GM19240 (cell line): ENCODE data around the gene DRAP1.
"Not testable (repeated sequence)": the region's sequence is repeated elsewhere in the genome, so short reads cannot be mapped to it uniquely, and the experiment has no call there.

Experiments
- DNase-seq: peaks from one replicate; pipeline ENCODE4 v3.0.0; 2011; ENCODE audit warnings: low spot score; ENCODE audit not compliant: insufficient read length

Gene DRAP1

DNA sequence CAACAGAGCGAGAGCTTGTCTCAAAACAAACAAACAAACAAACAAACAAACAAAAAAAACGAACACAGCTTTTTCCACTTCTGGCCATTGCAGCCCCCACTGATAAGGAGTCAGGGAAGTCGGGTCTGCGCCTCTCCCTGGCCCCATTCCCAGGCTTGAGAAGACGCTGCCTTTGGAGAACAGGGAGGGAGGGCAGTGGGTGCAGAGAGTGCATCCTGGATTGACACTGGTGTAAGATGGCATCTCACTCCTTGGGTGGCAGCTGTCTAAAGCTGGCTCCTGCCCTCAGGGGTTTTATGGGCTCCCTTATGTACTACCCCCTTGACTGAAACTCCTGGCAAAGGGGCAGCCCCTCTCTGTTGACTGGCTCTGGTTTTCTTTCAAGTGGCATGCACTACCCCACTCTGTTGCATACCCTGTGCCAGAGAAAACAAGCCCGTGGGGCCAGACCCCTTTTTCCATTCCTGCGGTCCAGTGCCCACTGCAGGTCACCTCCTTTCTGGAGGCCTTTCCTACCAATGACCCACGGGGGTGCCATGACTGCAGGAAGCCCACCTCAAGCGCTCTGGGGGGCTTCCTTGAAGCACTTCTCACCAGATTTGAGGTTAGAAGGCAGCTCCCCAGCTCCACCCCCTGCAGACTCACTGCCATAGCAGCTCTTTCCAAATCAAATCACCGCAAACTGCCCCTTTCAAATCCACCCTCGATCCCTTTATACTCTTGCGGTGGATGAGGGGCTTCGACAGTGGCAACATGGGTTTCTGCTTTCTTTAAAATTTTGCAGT, 12.7 kb downstream of the DRAP1 start:
- no peak for DNase-seq

GRCh38 chr11:65932558-65932919, 13.3 kb downstream of the DRAP1 start:
- DNase-seq: no peak

GRCh38 chr11:65934014-65934413, 14.8 kb downstream of the DRAP1 start:
- no peak for DNase-seq

- DNase-seq: no peak
These were observed 18.5 kb downstream of the DRAP1 start for GRCh38 chr11:65937766-65938165.

DNA sequence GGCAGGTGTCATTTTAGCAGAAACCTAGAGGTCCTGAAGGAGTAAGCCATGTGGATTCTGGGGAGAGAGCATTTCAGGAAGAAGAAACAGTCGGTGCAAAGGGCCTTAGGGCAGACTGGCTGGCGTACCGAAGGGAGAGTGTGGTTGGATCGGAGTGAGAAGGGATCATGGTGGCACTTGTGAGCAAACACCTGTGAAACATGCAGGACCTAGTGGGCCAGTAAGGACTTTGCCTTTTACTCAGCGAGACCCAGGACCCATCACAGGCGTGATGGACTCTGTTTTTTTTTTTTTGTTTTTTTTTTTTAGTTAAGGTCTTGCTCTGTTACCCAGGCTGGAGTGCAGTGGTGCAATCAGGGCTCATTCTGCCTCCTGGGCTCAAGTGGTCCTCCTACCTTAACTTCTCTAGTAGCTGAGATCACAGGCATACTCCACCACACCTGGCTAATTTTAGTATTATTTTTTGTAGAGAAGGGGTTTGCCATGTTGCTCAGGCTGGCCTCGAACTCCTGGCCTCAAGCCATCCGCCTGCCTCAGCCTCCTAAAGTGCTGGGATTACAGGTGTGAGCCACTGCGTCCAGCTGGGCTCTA, 22.6 kb downstream of the DRAP1 start:
- DNase-seq: no peak

GRCh38 chr11:65942531-65942930, 23.3 kb downstream of the DRAP1 start:
- no peak for DNase-seq

- DNase-seq: no peak
These were observed 25.0 kb downstream of the DRAP1 start for GRCh38 chr11:65944191-65944590.

DNA sequence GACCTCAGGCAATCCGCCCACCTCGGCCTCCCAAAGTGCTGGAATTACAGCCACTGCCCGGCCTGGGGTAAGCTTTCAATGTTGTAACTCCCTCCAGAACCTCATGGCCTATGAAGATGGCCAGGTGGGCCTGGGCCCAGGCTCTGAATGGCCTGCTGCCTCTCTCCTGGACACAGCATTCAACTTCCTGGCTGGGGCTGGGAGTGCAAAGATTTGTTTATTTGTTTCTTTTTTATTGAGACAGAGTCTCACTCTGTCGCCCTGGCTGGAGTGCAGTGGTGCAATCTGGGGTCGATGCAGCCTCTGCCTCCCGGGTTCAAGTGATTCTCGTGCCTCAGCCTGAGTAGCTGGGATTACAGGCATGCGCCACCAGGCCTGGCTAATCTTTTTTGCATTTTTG, 25.5 kb downstream of the DRAP1 start:
- no peak for DNase-seq

- no peak for DNase-seq
These were observed 26.2 kb downstream of the DRAP1 start, which contains the start of gene TSGA10IP for GRCh38 chr11:65945430-65945911. Gene TSGA10IP, plus strand, starts transcription at chr11:65945480. Its CDS starts 196 bp downstream, at chr11:65945676.

- DNase-seq: no peak
These were observed 26.8 kb downstream of the DRAP1 start for GRCh38 chr11:65945941-65946558.

DNA sequence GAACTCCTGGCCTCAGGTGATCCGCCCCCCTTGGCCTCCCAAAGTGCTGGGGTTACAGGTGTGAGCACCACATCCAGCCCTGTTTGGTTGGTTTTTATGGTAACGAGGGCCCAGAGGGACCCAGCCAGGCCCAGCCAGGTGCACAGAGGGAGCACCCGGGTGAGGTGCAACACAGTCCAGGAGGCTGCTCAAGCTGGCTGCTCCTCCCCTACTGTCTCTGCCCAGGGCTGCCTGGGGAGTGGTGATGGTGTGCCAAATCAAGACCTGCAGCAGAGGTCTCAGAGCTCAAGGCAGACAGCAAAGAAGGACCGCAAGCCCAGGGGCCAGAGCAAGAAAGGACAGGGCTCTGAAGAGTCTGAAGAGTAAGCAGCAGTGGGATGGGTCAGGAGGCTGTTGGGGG, 27.4 kb downstream of the DRAP1 start:
- no peak for DNase-seq

DNA sequence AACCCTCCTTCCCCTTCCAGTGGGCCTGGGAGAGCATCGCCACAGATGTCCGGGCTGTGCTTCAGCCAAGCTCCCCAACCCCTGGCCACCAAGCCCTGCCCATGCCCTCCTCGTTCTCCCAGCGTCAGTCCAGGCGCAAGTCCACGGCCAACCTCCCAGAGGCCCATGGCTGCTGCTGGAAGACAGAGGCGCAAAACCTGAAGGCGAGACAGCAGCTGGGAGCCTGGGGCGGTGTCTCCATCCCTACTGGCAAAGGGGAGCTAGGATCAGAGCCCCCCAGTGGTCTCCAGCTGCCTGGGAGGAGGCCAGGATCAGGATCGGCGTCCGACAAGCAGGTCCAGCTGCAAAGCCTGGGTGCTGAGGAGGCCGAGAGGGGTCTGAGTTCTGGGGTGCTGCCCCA, 27.9 kb downstream of the DRAP1 start:
- no peak for DNase-seq

- DNase-seq: no peak
These were observed 28.4 kb downstream of the DRAP1 start for GRCh38 chr11:65947603-65948125.

DNA sequence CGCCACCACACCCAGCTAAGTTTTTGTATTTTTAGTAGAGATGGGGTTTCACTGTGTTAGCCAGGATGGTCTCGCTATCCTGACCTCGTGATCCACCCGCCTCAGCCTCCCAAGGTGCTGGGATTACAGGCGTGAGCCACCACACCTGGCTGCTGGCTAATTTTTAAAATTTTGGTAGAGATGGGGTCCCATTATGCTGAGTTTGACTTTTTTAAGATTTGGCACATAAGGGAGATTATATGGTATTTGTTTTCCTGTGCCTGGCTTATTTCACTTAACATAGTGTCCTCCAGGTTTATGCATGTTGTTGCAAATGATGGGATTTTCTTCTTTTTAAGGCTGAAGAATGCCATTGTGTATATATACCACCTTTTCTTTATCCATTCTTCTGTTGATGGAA, 31.5 kb downstream of the DRAP1 start:
- DNase-seq: not testable (repeated sequence)

DNA sequence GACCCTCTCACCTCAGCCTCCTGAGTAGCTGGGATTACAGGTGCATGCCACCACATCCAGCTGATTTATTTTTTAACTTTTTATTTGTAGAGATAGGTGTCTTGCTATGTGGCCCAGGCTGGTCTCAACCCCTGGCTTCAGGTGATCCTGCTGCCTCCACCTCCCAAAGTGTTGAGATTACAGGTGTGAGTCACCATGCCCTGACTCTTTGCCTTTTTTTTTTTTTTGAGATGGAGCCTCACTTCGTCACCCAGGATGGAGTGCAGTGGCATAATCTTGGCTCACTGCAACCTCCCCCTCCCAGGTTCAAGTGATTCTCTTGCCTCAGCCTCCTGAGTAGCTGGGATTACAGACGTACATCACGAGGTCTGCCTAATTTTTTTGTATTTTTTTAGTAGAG, 32.4 kb downstream of the DRAP1 start:
- not testable (repeated sequence) for DNase-seq

DNA sequence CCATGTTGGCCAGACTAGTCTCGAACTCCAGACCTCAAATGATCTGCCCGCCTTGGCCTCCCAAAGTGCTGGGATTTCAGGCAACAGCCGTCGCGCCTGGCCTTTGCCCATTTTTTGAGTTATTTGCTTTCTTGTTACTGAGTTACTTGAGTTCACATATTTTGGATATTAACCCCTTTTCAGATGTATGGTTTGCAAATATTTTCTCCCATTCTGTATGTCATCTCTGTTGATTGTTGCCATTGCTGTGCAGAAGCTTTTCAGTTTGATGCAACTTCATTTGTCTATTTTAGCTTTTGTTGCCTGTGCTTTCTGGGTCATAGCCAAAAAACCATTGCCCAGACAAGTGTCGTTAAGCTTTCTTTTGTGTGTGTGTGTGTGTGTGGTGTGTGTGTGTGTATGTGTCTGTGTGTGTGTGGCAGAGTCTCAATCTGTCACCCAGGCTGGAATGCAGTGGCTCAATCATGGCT, 32.9 kb downstream of the DRAP1 start:
- DNase-seq: no peak

- no peak for DNase-seq
These were observed 34.2 kb downstream of the DRAP1 start for GRCh38 chr11:65953471-65953870.

- DNase-seq: no peak
These were observed 35.5 kb downstream of the DRAP1 start for GRCh38 chr11:65954771-65955170.

DNA sequence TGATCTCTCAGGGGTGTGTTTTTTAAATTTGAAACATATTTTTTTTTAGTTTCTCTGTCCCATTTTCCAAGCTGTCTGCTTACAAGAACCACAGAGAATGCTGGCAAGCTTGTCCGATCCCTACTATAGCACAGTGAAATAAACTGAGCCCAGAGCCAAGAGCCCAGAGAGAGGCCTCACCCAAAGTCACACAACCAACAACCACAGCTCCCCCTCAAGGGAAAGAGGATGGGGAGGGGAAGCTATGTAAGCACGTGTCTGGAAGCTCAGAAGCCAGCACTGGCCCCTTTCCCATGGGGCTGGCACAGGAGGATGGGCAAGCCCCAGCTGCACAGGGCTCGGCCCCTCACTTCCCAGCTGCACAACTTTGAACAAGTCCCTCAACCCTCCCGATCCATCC, 39.1 kb downstream of the DRAP1 start:
- no peak for DNase-seq

DNA sequence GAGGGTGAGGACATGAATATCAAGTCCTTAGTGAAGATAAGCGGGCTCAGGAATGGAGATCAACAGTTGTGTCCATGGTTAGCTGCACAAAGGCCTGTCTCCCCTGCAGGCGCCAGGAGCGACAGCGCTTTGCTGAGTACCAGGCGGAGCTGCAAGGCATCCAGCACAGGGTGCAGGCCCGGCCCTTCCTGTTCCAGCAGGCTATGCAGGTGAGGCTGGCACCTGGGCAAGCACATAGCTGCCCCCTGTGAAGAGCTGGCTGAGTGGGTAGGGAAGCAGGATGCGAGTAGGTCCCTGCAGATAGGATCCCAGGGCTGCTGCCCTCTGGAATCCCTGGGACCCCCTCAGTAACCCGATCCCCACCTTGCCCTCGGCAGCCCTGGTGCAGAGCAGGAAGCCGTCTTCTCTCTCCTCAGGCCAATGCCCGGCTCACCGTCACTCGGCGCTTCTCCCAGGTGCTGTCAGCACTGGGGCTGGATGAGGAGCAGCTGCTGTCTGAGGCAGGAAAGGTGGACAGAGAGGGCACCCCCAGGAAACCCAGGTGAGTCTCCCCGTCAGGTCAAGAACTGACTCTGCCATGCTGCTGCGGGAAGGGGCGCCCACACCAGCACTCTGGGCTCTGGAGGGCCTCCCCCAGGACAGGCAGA, 39.7 kb downstream of the DRAP1 start:
- no peak for DNase-seq

- no peak for DNase-seq
These were observed 41.6 kb downstream of the DRAP1 start for GRCh38 chr11:65960824-65961266.
